HTERT RPE-1 (cell line): ENCODE measurements around the gene SLIT3.

Experiments
- in situ Hi-C: fragments of 300-500 bp; cut with MboI; formaldehyde crosslinking; loops from 4 replicates; pipeline ENCODE4 v1.14.3; 2020; ENCODE audit warnings: low sequenced_read_pairs

The SLIT3 gene

DNA sequence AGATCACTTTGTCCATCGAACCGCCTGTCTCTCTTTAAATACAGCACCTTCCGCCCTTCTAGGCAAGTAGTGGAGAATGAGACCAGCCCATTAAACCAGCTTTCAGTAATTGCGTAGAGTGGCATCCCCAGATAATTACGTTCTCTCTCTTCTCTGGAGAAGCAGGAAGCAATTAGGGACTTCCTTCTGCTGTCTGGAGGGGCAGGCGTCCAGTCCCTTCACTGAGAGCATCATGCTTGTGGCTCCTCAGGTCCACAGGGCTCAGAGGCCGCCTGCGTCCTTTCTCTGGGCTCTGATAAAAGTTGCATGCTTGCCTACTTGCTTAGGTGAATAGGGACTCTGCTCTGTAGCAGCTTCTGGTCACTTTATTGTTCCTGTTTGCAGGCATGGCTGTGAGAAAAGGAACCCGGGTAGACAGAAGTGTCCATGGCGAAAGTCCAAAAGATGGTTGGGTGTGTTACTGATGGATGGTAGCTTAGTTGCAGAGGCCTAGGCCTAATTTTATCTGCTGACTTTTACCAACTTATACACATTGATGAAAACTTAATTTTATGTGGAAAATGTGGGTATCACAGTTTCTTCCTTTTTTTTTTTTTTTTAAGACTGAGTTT, 422.7 kb downstream of the SLIT3 start:
- in situ Hi-C loops: no loop called here

DNA sequence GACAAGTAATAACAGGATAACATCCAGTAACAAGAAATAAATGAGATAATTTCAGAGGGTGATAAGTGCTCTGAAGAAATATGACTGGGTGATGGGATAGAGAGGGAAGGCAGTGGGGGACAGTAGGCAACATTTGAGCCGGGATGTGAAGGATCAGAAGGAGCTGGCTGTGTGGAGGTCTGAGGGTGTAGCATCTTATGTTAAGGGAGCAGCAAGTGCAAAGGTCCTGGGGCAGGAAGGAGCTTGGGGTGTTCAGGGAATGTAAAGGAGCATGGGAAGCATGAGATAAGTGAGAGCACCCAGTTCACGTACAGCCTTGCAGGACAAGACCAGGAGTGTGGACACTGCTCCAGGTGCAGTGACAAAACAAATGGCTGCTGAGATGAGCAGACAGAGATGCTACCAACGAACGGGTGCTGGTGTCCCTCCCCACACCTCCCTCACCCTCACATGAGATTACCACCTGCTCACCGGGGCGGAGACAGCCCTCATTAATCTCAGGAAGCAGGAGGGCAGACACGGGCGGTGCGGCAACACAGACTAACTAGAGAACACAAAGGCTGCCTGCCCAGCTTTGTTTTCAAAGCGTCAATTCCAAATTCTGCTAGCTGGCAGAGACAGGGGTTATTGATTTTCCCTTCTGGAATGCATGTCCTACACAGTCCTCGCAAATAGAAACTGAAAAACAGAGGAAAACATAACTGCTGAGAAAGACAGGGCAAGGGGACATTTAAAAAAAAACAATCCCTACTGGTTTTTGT, 423.6 kb downstream of the SLIT3 start:
- in situ Hi-C loops: no loop called here

DNA sequence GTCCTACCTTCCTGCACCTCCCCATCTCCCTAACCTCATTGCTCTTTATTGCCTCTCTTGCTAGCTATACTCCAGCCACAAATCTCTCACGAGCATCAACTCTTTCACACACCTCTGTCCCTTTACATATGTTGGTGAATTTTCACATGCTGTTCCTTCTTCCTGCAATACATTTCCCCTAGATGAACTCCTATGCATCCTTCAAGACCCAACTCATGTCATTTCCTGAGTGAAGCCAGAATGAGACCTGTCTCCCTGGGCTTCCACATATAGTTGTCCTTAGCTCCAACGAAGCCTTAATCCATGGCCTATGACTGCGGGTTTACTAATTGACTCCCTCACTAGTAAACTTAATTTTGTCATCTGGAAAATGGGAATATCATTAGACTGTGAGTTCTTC, 424.5 kb downstream of the SLIT3 start:
- in situ Hi-C loops: no loop called here

DNA sequence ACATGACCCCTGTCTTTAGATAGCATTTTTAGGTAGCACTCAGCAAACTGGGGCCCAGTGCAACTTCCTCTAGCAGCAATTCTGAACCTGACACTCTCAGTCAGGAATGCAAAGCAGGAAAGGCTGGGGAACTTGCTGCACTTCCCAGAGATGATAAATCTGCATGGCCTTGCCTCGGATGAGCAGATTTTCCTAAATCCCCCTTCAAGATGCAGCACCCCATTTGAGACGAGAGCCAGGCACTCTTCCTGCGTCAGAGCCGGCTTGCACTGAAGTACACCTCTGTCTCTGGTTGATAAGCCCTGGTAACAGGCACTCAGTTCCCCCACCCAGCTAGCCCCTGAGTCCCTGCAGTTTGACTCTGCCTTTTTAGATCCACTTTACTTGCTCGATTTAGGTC, 425.1 kb downstream of the SLIT3 start:
- in situ Hi-C loops: no loop called here

DNA sequence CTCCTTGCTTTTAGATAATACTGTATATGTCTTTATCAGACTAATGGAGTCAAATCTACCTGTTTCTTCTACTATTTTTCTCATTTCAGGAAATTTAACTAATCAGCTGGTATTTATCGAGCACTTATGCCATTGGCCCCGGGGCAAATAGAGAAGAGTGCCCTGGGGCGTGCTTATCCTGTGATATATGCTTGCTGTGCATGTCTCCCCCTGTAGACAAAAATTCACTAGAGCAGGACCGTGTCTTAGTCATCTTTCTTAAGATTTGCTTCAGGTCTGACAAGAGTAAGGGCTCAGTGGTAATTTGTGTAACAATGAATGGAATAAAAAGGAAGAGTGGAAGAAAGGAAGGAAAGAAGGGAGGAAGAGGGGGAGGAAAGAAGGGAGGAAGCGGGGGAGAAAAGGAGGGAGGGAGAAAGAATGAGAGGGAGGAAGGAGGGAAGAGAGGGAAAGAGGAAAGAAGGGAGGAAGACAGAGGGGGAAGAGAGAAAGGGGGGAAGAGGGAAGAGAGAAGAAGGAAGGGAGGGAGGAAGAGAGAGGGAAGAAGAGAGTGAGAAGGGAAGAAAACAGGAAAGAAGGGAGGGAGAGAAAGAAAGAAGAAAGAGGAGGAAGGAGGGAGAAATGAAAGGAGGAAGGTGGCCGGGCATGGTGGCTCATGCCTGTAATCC, 426.1 kb downstream of the SLIT3 start:
- in situ Hi-C loops: no loop called here

DNA sequence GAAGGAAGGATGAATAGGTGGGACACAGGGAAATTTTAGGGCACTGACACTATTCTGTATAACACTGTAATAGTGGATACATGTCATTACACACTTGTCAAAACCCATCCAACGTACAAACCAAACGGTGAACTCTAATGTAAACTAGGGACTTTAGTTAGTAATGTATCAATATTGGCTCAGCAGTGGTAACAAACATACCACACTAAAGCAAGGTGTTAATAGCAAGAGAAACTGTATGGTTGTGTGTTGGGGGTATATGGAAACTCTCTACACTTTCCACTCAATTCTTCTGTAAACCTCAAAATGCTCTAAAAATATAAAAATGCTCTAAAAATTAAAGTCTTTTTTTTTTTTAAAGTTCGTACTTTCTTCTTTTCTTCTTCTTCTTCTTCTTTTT, 428.7 kb downstream of the SLIT3 start:
- in situ Hi-C loops: no loop called here

DNA sequence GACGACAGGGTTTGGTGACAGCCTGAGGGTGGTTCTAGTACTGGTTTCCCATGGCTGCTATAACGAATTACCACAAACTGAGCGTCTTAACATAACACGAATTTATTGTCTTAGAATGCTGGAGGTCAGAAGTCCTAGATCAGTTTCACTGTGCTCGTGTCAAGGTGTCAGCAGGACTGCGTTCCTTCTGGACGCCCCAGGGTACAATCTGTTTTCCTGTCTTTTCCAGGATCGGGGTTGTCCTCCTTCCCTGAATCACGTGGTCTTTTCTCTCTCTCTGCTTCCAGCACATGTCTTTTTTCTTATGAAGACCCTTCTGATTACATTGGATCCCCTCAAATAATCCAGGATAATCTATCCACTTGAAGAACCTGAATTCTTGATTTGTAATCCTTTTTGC, 430.0 kb downstream of the SLIT3 start:
- in situ Hi-C loops: no loop called here

DNA sequence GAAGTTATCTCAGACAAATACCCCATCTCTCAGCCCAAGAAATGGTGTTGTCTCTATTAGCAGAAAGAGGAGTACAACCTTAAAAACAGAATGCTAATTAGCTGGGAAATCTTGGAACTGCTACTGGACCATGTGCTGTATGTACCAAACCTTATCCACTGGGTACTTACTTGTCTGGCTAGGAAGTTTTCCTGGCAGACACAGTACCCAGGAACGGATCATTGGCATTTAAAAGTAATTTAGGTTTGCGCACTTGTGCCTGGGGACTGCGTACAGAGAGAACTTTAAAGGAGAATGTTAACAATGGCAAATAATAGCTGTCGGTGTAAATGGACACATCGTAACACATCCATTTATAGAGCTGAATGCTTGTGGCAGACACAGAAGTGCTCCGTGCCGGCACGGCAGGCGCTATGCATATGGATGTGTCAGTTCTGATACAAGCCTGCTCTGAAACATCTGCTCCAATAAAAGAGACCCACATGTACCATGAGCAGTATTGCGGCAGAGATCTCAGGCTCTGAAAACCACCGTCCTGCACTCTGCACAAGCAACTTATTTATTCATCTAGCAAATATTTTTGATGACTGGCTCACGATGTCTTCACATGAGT, 431.2 kb downstream of the SLIT3 start:
- in situ Hi-C loops: no loop called here

DNA sequence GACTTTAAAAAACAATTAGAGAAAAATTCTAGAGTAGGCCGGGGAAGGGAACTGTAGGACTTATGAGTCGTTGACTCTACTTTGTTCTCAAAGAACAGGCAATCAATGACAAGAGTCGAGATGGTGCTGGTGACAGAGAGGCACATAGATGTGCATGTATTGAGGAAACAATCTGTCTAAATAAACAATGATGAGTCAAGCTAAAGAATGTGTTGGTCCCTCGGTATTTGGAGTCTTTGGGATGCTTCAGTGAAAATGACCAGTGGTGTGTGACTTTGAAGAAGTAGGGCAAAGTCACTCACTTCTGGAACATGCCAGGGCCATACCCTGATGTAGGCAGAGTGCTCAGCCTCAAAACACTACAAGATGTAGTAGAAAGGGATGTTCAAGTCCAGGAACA, 433.7 kb downstream of the SLIT3 start:
- in situ Hi-C loops: no loop called here

DNA sequence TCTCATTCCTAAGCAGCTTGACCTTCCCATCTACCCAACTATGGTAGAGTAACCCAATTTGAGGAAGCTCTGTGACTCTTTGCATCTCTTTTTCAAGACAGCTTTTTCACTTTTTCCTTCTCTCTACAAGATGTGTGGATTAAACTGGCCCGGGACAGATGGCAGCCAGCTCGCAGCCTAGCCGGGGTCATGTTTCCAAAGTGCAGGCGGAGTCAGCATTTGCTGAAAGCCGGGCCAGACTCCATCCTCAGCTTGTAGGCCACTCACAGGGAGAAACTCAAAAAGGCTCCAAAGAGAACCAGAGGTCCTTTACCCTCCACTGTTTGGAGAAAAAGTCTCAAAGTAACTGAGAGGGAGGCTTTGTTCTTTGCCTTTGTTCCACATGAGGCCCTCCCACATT, 435.0 kb downstream of the SLIT3 start:
- in situ Hi-C loops: no loop called here

DNA sequence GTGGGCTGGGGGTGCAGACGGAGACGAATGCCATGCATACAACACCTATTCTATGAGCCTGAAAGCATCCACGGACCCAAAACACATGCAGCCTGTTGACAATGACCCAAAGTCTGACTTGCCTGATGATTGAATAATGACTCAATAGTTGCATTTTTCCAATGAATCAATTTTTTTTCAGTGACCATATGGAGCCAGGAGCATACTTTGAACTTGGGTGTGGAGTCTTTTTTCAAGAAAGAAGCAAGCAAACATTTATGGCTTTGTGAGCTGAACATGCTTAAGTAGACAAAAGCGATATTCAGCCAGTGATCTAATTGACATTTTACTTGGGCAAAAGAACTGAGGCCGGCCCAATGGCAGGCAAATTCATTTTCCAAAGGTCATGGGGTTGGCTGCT, 437.9 kb downstream of the SLIT3 start:
- in situ Hi-C loops: no loop called here

DNA sequence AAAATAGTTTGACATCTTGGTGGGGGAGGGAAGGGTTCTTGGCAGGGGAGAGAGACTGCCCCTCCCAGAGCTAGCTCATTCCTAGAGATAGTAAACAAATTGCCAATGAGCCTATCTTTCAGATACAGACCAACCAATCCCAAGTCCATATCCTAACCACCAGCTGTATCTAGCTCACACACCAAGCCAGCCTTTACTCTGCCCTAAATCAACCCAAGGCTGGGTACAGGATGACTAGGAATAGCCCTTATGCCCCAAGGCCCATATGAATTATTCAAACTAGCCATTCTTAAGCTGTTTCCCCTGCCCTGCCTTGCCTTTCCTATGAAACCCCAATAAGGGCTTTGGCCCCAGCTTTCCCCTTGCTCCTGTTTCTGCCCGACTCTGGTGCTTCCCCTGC, 440.4 kb downstream of the SLIT3 start:
- in situ Hi-C loops: no loop called here

DNA sequence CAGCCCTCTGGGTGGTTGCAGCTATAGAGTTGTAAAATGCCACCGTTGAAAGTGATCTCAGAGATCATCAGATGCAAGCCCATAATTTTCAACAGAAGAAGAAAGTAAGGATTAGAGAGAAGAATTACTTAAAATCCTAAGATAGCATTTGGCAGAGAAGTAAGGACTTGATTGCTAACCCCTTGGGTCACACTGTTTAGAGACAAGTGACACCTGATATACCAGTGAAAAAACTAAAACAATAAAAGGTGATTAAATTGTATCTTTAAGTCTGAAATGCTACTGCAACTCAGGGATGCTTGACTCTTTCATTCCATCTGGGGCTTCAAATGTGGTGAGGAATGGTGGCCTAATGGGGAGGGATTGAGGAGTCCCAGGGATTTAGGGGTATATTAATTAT, 440.9 kb downstream of the SLIT3 start:
- in situ Hi-C loops: no loop called here

DNA sequence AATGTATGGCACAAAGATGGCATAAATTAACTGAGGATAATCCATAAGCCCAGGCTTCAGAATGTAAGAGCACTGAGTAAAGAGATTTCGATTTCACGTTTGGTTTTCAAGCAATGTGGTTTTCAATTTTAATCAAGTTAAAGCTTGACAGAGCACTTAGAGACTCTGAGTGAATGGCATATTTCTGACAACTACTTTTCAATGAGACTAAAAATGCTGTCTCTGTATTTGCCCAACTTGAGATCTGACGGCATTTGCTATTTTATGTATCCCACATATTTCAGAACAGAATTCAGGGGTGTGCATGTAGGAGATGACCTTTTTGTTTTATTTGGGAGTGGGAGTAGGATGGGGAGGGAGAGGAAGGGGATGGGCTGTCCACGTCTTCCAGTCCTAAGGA, 441.5 kb downstream of the SLIT3 start:
- in situ Hi-C loops: no loop called here

DNA sequence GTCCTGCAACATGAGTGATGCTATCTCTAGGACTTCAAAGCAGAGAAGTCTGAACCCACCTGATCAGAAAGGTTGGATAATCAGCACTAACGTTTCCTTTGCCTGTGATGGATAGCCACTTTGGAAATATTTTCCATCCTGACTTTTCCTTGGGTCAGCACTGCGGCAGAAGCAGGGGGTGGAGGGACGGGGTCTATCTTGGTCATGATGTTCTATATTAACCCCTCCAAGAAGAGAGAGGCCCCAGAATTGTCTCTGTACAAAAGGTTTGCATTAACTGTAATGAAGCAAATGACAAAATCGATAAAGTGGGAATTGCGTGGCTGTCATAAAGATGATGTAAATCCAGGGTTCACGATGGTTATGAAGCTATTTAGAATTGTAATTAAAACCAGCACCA, 441.9 kb downstream of the SLIT3 start:
- in situ Hi-C loops: no loop called here

DNA sequence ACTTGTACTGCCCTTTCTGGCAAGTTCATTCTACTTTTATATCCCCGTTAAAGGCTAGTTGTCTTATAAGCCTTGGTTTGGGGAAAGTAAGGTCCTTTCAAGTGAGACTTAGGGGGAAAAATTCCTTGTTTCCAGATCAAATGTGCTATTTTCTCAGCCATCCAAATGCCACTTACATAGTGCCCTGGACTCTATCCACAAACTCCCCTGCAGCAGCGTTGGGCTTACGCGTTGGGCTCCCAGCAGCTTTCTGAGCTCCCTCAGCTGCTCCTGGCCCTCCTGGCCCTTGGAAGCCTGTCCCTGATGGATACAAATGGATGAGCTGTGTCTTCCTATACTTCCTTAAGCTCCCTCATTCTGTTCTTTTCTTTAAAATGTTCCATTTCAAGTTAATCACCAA, 442.6 kb downstream of the SLIT3 start:
- in situ Hi-C loops: no loop called here

DNA sequence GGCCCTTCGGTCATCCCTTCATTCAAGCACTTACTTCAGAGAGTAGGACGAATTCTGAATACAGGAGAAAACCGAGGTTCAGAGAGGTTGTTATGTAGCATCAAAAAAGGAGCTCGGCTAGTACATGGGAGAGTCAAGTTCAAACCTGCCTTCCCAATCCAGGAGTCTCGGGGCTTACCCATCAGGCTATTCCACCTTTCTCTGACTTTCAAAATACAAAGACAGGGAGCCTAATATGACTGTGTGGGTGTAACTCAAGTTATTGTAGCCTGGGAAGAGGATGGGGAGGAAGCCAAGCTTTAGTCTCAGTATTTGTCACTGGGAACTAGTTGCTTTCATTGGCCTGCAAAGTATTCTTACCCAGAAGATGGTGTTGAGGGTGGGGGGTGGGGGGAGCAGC, 447.0 kb downstream of the SLIT3 start:
- in situ Hi-C loops: no loop called here

DNA sequence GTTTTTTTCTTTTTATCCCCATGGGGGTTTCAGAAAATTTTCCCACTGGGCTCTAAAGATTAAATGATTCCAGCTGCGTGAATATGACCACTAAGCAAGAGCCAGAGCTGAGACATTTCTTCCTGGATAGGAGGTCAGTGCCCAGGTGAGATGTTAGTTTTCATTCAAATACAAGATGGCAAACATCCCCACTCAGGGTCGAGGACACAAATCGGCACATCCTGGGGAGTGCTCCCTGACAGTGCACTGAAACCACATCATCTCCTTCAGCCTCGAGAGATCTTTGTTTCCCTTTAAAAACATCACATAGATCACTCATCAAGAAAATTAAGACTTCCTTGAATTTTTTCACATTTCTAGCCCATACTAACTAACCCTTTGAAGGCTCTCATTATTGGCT, 448.6 kb downstream of the SLIT3 start:
- in situ Hi-C loops: no loop called here

DNA sequence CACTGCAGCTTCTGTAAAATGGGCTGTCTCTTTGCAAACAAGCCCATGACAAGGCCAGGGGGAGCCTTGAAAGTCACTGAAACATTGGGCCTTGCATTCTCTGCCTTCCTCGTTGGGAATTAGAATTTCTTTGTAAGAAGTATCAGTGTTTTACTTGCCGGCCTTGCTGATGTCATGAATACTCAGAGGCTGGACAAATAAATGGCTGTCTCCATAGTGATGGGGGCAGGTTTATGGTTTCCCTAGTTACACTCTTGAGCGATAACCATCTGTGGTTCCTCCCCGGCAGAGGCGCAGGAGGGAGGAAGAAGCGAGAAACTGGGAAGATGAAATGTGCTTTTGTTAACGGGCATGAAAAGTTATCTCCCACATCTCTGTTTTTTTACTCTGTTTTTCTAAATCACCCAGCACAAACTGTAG, 449.0 kb downstream of the SLIT3 start:
- in situ Hi-C loops: no loop called here

DNA sequence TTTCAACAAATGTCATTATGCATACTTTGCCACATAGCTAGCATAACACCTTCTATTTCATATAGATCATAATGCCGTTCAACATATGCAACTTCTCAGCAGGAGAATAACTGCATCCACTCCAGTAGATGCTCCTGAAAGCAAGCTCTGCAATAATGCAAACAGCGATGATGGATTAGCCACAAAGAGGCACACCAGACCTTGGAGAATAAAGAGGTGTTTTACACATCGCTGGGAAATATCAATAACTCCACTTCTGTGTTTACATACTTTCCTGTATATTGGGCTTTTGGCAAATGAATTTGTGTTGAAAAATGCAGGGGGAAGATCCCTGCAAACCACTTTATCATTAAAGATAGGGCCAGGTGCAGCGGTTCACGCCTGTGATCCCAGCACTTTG, 450.3 kb downstream of the SLIT3 start:
- in situ Hi-C loops: no loop called here

DNA sequence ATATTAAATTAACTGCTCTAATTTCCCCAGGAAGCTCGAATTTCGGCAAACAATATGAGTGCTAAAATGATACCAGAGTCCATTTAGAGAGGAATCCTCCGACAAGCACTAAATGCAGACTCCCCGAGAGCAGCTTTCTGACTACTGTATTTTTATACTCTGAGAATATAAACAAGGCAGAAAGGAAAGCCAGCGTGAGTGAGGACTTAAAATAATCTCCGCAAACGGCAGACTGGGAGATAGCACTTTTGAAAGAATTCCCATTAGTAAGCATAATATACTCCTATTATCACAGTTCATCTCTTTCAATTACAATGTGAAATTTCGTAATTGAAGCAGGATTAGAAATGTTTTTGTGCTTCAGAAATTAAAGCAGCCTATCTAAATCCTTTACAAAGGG, 452.4 kb downstream of the SLIT3 start:
- in situ Hi-C loops: no loop called here

DNA sequence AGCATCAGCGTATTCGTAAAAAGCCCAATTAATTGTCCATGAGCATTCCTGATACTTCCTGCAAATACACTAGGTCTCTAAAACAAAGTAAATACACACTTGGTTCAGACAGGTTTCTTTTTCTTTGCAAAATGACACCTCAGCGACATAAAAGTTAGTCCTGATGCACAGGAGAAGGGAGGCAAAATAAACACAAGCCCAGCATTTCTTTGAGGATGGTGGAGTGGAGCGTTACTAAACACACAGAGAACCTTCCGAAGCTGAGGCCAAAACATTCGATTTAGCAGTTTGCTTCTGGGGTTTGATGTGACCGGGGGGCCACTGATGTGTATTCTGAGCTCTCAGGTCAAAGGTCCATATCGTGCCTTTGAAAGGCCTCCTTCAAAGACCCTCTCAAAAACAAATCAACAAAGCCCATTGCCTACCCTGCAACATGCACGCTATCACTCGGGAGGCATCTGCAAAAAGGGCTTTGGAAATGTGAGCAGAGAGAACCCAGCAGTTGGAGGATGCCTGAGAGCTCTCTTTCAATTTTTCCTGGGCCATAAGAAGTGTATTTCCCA, 453.3 kb downstream of the SLIT3 start:
- in situ Hi-C loops: no loop called here
